ENCODE results near the gene NAMPT.
A peak's percentile ranks its signal among the peaks of the same experiment; 100 is the strongest.
"Not testable (repeated sequence)": the region's sequence is repeated elsewhere in the genome, so short reads cannot be mapped to it uniquely, and the experiment has no call there.

Gene NAMPT

GRCh38 chr7:106304568-106304967, 19.8 kb upstream of the NAMPT start:
- DNase-seq (ENCODE audit: low spot score) = no peak

DNA sequence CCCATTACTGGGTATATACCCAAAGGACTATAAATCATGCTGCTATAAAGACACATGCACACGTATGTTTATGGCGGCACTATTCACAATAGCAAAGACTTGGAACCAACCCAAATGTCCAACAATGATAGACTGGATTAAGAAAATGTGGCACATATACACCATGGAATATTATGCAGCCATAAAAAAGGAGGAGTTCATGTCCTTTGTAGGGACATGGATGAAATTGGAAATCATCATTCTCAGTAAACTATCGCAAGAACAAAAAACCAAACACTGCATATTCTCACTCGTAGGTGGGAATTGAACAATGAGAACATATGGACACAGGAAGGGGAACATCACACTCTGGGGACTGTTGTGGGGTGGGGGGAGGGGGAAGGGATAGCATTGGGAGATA, 13.8 kb upstream of the NAMPT start:
- not testable (repeated sequence) for DNase-seq (ENCODE audit: low spot score)

DNA sequence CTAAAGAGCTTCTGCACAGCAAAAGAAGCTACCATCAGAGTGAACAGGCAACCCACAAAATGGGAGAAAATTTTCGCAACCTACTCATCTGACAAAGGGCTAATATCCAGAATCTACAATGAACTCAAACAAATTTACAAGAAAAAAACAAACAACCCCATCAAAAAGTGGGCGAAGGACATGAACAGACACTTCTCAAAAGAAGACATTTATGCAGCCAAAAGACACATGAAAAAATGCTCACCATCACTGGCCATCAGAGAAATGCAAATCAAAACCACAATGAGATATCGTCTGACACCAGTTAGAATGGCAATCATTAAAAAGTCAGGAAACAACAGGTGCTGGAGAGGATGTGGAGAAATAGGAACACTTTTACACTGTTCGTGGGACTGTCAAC, 13.4 kb upstream of the NAMPT start:
- not testable (repeated sequence) for DNase-seq (ENCODE audit: low spot score)

GRCh38 chr7:106294334-106294733, 9.6 kb upstream of the NAMPT start:
- DNase-seq (ENCODE audit: low spot score) = no peak

DNA sequence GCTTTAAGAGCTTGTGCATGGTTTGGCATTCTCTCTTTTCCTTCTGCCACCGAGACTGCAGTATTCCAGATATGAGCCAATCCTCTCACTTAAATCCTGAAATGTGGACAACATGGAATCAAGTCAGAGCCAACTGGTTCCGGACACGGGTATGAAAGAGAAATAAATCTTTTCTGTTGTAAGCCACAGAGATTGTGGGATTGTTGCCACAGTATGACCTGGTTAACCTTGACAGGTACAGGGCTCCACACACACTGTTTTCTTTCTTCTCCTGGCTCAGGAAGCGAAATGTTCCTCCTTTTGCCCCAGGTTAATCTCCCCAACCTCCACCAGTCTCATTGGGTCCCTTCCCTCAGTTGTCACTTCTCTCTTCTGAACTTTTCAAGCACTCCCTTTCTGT, 6.5 kb upstream of the NAMPT start:
- DNase-seq (ENCODE audit: low spot score) = no peak

- no peak for DNase-seq (ENCODE audit: low spot score)
Observed at GRCh38 chr7:106290319-106290718, 5.5 kb upstream of the NAMPT start.

DNA sequence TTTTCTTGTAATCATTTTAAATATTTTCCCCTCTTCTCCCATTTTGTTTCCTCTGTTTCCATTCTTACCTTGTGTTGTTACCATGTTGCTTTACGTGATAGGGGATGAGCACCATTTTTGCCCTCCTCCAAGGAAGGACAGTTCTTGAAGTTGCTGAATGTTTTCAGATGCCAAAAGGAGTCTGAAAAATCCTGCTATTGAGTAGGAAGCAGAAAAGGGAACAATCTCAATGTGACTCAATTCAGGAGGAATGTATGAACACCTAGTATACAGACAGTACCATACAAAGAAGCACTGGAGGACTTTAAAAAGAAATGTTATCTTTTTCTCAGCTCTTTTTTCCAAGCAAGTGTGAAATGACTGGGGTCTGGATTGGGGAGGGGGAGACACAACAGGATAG, 5.1 kb upstream of the NAMPT start:
- no peak for DNase-seq (ENCODE audit: low spot score)

DNA sequence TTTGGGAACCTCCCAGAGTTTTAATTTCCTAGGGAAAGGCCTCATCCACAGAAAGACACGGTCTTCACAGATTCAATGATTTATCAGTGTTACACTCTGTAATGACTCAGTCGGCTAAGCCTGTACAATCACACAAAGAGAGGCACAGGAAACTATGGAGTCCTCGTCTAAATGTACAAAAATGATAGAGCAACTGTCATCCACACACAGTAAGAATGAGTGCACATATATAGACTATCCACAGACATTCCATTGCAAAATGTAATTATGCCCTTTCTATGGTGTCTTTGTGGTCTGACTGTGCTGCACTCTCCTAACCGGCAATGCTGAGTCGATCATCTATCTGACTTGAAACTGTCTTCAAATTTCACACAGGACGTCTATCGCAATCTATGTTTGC, 3.5 kb upstream of the NAMPT start:
- DNase-seq (ENCODE audit: low spot score) = no peak

GRCh38 chr7:106287786-106288185, 3.0 kb upstream of the NAMPT start:
- no peak for DNase-seq (ENCODE audit: low spot score)

GRCh38 chr7:106285855-106286492, 1.2 kb upstream of the NAMPT start:
- DNase-seq (ENCODE audit: low spot score) = peak; percentile 18

DNA sequence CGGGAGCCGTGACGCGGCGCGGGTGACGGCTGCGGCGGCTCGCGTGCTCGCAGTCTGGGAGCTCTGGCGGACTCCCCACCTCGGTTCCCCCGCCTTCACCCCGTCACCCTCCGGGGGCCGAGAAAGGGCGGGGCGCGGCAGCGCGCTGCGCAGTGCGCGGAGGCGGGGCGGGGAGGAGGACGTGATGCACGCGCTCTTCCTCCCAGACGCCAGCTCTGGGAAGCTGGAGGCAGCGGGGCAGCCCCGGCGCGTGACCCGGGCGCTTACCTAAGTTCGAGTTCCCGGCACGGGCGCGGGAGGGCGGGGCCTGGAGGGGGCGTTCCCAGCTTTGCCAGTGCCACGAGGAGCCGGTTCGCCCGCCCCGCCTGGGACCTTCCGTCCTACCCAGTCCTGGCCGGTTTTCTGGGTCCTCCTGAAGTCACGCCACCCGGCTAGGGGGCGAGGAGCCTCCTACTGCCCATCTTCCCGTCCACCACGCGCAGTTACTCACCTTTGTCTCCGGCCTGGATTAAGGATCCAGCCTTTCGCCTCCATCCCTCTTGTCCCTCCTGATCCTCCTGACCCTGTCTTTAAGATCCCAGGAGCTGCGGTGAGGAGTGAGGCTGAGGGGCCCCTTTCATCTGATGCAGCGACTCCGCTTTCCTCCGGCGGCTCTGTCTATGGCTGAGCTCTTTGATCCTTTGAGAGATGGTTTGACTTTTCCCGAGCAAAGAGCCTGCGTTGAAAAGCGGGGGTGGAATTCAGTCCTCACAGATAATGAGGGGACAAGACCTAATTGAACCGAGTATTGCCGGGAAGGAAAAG, 470 bp upstream of the NAMPT start:
- DNase-seq (ENCODE audit: low spot score) = peak; percentile 95

DNA sequence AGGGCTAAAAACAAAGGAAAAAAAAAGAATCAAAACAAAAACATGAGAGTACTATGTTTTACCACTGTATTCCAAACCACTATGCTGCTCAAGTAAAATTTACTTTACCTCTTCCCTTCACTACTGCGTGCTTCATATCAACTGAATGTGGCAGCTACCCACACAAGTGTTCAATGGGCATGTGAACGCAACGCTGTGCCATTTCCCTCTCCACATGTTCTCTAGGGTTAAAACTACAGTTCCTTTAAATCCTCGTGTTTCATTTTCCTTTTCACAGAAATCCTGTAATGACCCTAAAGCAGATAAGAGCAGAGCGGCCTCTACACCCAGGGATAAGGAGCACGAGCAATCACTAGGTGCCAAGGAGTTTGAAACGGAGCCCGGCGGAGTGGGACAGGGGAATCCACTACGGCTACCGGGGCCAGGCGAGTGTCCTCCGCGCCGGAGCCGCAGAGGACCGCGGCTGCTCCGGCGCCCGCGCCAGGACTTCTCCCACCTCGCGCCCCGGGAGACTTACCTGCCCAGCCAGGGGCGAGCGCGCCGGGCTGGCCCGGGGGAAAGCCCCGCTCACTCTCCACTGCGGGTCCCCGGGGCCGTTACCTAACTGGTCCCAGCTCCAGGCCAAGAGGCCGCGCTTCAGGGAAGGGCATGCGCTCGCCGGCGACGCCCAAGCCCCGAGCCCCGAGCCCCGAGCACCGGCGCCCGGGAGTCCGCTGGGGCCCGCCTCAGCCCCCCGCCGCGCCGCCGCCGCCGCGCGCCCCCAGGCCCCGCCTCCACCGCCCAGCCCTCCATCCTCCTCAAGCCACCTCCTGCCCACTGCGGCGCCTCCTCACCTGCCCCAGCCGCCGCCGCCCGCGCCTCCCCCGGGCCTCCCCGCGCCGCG, 711 bp downstream of the NAMPT start:
- peak; percentile 40 for DNase-seq (ENCODE audit: low spot score)

- DNase-seq (ENCODE audit: low spot score) = no peak
Observed at GRCh38 chr7:106283501-106283830, 1.3 kb downstream of the NAMPT start.

GRCh38 chr7:106282852-106283251, 1.9 kb downstream of the NAMPT start:
- no peak for DNase-seq (ENCODE audit: low spot score)

- no peak for DNase-seq (ENCODE audit: low spot score)
Observed at GRCh38 chr7:106282390-106282789, 2.4 kb downstream of the NAMPT start.

- no peak for DNase-seq (ENCODE audit: low spot score)
Observed at GRCh38 chr7:106281585-106282318, 3.0 kb downstream of the NAMPT start.

- no peak for DNase-seq (ENCODE audit: low spot score)
Observed at GRCh38 chr7:106281127-106281526, 3.7 kb downstream of the NAMPT start.

- DNase-seq (ENCODE audit: low spot score) = no peak
Observed at GRCh38 chr7:106279425-106280197, 5.2 kb downstream of the NAMPT start.

GRCh38 chr7:106278695-106279094, 6.1 kb downstream of the NAMPT start:
- DNase-seq (ENCODE audit: low spot score) = no peak

DNA sequence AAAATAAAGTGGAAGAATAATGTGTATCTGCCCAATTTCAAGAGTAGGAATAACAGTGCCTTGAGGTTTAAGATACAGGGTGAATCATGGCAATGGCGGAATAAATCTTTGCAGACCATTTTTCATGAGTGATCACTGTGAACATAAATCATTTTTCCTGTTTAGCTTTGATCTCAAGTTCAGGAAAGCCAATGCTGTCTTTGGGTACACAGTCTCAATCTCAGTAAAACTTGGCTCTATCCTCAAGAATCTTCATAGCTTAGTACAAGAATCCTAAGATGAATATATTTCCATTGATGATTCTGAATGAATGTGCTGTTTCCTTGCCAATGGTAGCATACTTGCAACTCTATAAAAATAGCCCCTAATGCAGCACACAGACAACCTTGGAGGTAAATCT, 6.8 kb downstream of the NAMPT start:
- no peak for DNase-seq (ENCODE audit: low spot score)

- DNase-seq (ENCODE audit: low spot score) = no peak
Observed at GRCh38 chr7:106276513-106276912, 8.3 kb downstream of the NAMPT start.
